OCI-M2 (cell line): ENCODE measurements around the gene WIPF3.

Experiments used
- DNase-seq: peaks from one replicate; lab custom pipeline; 2025; ENCODE audit not compliant: unreplicated experiment; lab: John Stamatoyannopoulos, UW

Gene WIPF3, protein sequence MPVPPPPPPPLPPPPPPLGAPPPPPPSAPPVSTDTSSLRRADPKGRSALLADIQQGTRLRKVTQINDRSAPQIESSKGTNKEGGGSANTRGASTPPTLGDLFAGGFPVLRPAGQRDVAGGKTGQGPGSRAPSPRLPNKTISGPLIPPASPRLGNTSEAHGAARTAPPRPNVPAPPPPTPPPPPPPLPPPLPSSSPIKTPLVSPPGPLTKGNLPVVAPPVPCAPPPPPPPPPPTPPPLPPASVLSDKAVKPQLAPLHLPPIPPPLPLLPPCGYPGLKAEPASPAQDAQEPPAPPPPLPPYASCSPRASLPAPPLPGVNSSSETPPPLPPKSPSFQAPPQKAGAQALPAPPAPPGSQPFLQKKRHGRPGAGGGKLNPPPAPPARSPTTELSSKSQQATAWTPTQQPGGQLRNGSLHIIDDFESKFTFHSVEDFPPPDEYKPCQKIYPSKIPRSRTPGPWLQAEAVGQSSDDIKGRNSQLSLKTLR

DNA sequence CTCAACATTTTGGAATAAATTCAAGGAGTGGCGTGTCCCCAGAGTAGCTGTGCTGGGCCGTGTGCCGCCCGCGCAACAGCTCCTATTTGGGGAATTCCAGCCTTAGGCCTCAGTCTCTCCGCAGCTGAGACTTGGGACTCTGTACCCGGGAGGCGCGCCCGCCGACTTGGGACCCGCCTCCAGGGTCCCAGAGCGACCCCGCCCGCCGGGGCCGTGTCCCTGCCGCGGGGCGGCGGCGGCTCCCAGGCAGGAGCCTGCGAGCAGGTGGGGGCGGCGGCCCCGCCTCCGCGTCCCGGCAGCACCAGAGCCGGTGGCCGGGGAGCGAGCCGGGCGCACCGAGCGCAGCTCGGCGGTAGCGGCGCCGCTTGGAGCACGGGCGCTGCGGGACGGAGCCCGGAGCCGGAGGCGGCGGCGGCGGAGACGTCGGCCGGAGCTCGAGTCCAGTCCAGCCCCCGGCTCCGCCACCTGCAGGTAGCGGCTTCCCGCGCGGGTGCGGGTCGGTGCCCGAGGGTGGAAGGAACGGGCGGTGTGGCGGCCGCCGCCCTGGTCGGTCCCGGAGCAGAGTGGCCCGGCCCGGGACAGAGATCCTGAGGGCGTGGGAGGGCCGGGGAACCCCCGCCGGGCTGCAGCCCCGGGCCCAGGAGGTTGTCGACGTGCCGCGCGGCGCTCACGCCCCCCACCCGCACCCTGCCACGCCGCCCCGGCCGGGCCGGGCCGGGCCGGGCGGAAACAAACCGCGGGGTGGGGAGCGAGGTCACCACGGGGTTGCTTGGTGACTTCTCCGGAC, at the start of gene WIPF3:
Gene WIPF3, plus strand, starts transcription at position 301 of the 787 bp plus-strand sequence. CDS start 28,217 bp downstream, outside the sequence.
- DNase-seq, result no peak

DNA sequence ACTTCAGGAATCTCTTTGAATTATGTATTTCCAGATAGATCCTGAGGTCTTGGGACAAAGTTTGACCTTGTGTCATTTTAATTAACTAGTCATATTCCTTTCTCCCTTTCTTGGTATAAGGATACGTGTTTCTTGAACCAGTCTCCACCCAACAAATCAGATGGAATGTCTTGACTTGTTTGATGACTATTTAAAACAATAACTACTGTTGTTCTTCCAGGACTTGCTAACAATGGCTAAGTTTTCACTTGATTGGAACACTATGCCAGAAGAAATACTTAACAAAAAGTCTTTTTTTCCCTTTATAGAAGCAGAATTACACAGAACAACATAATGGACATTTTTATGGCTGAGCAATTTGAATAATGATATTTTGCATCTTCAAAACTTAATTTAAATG, 43.0 kb upstream of the WIPF3 start:
- no peak for DNase-seq

DNA sequence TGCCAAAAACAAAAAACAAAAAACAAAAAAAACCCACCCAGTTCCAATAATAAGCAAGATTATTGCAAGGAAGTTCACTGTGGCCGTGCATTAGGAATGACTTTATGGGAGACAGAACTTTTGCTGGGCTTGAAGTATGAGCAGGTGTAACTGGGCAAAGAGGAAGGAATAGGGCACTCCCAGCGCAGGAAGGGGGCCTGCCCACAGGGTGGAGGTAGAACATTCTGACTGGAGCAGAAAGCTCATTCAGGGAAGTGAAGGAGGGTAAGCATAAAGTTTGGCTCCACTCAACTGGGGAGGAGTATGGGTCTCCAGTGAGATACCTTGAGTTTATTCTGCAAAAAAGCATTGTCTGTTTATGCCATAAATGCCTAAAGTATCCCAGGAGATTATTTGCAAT, 42.1 kb upstream of the WIPF3 start:
- no peak for DNase-seq

DNA sequence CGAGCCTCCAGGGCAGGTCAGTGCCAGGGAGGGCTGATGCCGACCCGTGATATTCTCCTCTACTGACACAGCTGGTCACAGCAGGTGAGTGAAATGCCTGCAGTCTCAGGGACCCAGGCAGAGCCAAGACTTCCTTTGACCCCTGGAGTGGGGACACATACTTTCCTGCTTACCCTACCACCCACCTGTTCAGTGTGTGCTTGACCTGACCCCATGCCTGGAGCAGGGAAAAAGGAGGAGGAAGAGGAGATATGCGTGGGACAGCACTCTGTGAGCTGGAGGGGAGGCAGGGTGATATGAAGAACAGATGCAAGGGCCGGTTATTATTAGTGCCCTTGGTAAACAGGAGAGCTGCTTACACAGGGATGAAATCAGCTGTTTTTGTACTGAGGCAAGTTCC, 40.8 kb upstream of the WIPF3 start:
- DNase-seq, result no peak

DNA sequence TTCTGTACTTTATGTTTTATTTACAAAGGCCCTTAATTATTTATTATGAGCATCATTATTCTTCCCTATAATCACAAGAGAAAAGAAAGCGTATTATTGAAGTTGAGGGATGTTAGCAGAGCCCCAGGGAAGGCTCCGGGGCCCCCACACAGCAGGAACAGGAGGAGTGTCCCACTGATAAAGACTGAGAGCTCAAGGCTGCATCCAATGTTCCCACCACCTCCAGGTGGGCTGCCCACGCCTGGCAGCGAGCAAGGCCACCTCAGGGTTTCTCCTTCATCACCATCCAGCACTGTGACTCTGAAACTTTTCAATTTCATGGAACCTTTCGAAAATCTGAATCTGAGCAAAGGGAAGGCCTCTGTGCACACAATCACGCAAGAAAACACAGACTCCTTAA, 35.9 kb upstream of the WIPF3 start:
- DNase-seq, result no peak

DNA sequence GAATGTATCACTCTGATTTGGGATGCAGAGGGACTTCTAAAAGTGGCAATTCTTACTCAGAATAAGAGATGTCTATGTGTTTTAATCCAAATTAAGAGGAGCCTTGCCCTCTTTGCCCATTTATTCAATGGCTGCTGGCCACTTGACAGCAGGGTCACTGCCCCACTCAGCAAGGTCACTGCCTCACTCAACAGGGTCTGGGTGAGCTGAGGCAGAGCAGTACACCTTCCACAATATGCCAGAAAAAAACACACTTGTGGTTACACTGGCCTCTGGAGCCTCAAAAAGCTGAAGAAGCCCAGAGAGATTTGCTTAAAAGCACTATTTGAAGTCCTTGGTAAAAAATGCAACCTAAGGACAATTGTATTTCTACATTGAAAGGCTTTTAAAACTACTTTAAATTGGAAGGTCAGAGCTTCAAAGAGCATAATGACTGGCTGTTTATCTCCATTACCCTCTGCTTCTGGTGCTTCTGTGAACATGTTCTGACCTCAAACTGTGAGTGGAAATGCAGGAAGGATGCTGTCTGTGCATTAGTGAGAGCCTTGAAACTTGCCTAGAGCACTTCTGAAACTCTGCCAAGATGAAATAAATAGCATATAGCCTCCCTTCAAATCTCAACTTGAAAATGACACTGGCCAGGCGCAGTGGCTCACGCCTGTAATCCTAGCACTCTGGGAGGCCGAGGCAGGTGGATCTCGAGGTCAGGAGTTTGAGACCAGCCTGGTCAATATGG, 35.1 kb upstream of the WIPF3 start:
- no peak for DNase-seq

DNA sequence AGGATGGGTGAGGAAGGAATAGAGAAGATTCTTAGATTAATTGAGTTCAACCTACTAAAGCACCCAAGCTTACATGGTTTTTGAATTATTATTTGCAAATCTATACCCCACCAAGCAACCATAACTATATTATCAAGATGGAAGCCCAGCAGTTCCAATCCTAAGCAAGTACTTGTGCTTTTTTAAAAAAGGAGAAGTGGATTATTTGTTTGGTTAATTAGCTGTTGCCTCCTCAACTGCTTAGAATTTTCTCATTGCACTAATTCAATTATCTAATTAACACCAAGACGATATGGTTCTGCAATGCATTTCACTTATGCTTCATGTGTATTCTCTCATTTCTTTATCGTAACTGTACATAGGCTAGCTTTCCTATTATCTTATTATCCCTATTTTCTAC, 27.3 kb upstream of the WIPF3 start:
- no peak for DNase-seq

DNA sequence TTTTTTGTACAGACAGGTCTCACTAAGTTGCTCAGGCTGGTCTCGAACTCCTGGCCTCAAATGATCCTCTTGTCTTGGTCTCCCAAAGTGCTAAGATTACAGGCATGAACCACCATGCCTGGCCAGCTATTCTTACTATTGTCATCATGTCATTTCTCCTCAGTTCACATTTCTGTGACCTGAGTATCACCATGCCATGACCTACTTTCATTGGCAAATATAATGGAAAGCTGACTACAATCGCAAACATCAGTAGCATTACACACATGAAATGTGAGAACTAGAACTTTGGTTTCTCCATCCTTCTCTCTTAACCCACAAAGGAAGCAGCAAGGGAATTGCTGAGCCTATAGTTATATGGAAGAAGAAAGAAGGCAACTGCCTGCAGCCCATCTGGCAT, 26.0 kb upstream of the WIPF3 start:
- DNase-seq, result no peak

DNA sequence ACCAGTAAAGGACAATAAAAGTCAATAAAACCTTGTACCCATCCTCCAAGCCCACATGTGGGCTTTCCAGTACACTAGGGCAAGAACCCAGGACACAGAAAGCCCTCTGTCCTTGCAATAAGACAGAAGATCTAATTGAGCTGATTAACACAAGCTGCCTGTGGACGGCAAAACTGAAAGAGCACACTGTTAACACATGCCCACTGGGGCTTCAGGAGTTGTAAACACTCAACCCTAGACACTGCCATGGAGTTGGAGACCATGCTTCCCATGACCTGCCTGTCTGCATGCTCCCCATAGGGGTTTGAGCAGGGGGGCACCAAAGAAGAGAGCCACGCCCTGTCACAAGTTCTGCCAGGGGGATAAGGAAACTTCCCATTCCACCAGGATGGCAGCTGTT, 22.6 kb upstream of the WIPF3 start:
- no peak for DNase-seq

DNA sequence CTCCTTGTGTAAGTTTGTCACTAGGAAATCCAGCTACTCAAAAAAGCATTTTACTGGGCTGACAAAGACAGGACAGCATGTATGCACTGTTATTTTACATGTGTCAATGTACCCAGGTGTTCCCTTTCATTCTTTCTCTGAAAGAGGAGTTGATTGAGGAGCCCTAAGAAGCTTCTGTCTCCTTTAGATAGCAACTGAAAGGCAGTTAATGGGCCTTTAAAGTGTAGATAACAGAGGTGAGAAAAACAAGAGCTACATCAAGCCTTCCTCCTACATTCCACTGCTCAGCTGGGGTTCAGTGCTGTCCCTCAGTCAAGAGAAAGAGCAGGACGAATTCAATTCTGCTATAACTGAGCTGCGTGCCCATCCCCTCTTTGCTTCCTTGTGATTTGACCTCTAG, 12.8 kb upstream of the WIPF3 start:
- DNase-seq, result no peak

DNA sequence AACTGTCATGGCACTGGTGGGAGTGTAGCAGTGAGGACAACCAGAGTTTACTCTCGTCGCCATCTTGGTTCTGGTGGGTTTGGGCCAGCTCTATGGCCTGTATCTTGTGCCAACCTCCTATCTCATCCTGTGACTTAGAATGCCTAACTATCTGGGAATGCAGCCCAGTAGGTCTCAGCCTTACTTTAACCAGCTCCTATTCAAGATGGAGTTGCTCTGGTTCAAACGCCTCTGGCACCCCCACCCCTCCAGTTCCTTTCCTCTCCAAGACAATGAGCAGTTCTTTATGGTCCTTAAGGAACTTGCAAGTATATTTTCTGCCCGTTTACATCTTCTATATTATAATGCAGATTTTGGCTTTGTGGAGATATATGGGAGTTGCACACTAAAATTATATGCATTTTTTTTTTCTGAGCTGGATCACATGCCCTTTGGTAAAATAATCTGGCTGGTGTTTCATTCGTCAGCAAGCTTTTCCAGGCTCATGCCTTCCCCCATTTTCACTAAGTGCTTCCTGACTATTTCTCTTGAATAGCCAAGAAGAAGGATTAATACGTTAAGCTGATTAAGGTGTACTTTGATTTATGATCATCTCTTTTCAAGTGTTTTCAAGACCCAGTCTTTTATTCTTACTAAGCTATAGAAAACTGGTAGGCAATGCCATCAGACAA, 11.2 kb upstream of the WIPF3 start:
- DNase-seq, result no peak

DNA sequence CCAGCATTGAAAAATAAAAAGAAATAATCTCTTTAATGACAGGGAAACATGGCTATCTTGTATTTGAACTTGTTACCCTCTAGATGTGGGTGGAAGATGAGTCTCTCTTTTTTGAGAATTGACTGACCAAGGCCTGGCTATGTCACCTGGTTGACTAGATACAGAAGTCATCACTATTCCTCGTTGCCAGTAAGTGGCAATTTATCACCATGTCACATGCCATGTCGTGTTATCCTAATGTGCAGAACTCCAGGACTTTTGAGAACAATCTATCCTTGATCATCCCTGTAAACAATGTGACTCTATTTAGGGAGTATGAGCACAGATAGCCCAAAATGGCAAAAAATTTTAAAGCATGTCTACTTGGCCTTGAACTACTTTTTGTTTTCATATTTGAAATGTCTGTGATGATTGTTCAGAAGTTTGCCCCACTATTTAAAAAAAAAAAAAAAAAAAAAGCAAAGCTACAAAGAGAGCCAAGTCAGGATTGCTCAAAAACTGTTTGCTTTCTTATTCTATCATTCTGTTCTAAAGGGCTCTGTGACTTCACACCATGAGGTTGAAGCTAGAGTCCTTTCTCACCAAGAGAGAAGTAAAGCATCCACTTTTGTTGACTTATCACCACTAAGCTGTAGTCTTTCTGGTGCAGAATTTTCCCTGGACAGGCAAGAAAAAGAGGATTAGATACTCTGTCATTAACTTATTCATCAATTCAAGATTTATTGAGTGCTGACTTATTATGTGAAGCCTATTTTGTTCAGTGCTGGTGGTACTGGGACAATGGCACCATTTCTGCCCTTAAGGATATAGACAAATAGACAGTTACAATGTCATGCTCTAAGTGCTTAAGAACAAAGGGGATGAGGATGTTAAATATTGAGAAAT, 10.4 kb upstream of the WIPF3 start:
- DNase-seq, result no peak

DNA sequence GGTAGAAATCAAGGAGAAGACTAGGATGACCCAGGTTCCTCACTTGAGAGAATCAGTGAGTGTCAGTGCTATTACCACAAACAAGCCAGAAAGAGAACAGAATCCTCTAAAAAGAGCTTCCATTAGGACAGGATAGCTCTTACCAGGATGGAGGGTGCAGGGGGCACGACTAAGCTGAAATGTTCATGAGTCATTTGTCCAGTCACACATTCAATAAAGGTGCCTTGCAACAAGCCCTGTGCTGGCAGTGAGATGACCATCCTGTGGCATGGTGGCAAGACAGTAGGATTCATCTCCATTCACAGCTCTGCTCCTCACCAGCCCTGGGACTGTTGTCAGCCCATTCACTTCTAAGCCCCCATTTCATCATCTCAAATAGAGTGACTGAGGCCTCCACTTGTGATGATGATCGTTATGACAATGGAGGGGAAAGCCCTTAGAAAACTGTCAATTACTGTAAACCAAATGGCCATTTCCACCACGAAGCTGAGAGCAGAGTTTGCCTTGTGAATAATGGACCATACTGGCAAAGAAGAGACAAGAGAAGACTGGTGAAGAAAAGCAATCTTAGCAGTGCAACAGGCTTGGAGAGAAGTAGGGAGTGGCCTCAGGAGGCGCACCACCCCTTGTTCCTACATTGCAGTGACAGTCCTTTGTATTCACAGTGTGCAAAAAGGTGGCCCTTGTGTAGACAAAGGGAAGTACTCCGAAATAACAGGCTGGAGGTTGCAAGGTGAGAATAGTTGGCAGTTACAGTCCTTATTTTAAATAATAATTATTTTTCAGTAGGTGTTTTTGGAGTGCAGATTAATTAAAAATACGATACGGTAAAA, 9.0 kb upstream of the WIPF3 start:
- no peak for DNase-seq

DNA sequence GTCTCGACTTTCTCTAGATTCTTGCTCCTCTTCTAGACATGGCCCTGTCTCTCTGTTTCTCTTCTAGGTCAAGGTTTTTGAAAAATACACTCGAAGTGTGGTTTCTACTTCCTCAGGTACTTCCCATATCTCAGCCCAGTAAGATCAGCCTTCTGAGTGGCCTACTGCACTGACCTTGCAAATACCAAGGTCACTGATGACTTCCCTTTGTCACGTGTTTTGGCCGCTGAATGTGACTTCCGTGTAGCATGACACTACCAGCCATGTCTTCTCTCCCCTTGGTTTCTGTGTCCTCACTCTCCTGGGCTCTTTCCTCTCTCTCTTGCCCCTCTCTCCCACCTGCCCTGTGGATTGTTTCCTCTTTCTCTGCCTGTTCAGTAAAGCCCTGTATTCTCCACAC, 7.9 kb upstream of the WIPF3 start:
- DNase-seq, result no peak

DNA sequence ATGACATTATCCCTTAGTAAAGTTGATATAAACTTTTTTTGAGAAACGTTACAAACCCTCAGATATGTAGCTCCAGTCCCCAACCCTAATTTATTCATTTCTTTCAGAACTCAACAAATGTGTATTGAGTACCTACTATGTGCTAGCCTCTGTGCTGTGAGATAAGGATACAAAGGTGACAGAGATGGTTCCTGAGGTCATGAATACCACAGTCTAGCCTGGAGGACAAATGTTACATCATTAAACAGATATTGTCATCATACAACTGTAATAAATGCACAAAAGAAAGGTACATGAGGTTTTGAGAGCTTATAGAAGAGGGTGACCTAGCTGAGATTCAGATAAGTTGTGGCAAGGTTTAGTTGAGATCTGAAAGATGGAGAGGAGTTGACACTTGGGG, 4.4 kb upstream of the WIPF3 start:
- DNase-seq, result no peak

DNA sequence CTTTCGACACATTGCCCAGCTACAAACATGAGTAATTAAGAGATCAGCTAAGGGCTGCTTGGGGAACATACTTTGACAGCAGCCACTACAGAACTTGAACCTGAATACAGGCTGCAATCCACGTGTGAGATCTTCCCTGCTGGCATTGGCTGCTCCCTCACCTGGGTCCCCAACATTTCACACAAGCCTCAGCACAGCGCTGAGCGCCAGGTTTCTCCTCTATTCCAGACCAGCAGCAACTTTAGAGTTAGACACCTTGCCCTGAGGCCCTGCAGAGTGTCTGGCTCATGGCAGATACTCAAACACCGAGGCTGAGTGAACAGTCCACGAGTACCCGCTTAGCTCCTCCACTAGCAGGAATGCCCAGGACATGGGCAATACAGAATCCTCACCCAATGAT, 1.3 kb upstream of the WIPF3 start:
- DNase-seq, result no peak

DNA sequence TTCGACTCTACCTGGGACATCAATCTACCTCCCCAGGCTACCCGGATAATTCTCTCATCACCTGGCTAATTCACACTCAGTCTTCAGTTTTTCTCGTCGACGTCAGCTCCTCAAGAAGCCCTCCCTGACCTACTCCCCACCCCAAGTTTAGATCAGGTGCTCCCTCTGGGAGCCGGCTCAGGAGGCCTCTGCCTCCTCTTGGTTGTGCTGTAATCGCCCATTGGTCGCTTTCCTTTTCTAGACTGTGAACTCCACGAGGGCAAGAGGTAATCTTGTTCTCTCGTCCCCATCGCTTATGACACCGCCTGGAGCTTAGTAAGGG, 461 bp upstream of the WIPF3 start:
- DNase-seq, result no peak

DNA sequence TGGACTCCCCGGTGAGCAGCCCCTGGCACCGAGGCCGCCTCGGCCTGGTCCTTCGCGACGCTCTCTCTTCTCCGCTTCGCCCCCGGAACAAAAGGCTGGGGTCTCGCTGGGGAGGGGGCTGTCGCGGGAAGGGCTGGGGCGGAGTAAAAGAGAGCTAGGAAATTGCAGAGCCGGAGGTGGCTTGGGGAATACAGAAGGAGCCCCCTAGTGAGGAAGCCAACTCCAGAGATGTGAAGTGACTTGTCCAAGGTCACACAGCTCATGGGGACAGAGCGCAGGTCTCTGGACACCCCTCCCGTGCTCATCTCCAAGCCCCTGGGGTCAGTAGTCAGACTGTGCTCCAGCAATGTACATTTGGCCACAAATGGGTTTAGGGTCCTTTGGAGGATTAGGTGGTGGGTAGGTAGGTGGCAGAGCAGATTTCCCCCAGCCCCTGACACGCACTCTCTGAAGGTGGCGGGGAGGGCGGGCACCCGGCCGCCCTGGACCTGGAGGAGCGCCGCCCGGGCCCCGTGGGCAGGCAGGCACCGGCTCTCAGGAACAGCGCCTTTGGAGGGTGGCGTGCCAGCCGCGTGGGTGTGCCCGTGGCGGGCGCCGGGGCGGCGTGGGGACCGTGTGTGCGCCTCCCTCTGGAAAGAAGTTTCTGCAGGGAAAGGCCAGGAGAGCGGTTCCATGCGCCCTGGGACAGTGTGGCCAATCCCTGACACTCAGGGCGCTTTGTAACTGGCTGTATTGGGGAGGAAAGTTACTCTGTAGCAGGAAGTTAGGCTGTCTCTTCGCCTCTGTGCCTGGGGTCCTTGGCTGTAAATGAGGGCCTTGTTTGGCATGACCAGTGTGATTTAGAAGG, 910 bp downstream of the WIPF3 start:
- no peak for DNase-seq
